OCI-LY1 (cell line): ENCODE data around the gene PIGQ.

ENCODE experiments used
- H2AFZ ChIP-seq: fragments of 200-600 bp; sonication (generic), shearing (Covaris generic); 2 replicates; pipeline ENCODE4 v1.6.0; 2014; ENCODE audit warnings: antibody characterized with exemption, mild to moderate bottlenecking, low read length
- H3F3A ChIP-seq: fragments of 200-600 bp; sonication (generic), shearing (Covaris generic); 2 replicates; pipeline ENCODE4 v1.6.0; 2014; ENCODE audit warnings: mild to moderate bottlenecking, antibody characterized with exemption, low read length, moderate library complexity; ENCODE audit not compliant: insufficient read depth
- H3K27ac ChIP-seq: fragments of 200-600 bp; sonication (generic); 2 replicates; pipeline ENCODE4 v1.5.1; 2014; ENCODE audit warnings: low read length, mixed run types, mild to moderate bottlenecking, low read depth; ENCODE audit not compliant: poor library complexity, severe bottlenecking
- H3K27me3 ChIP-seq: fragments of 200-600 bp; sonication (generic); 2 replicates; pipeline ENCODE4 v1.6.0; 2014; ENCODE audit warnings: antibody characterized with exemption, mild to moderate bottlenecking, low read length, moderate library complexity; ENCODE audit not compliant: insufficient read depth
- H3K36me3 ChIP-seq: fragments of 200-600 bp; sonication (generic); 2 replicates; pipeline ENCODE4 v1.6.1; 2014; ENCODE audit warnings: mild to moderate bottlenecking, antibody characterized with exemption, low read length, moderate library complexity, mixed read lengths; ENCODE audit not compliant: insufficient read depth
- H3K4me1 ChIP-seq: fragments of 200-600 bp; sonication (generic); 2 replicates; pipeline ENCODE4 v1.5.1; 2014; ENCODE audit warnings: mild to moderate bottlenecking, low read length, moderate library complexity; ENCODE audit not compliant: insufficient read depth, severe bottlenecking
- H3K4me2 ChIP-seq: fragments of 200-600 bp; sonication (generic), shearing (Covaris generic); 2 replicates; pipeline ENCODE4 v1.6.1; 2014; ENCODE audit warnings: low read length
- H3K4me3 ChIP-seq: fragments of 200-600 bp; sonication (generic); 2 replicates; pipeline ENCODE4 v1.5.1; 2014; ENCODE audit warnings: low read length, low read depth, mild to moderate bottlenecking, mixed read lengths; ENCODE audit not compliant: poor library complexity, severe bottlenecking
- H3K79me2 ChIP-seq: fragments of 200-600 bp; shearing (Covaris generic); 2 replicates; pipeline ENCODE4 v1.6.1; 2016; ENCODE audit warnings: mixed run types, low read length, mixed read lengths; ENCODE audit not compliant: insufficient read depth
- H3K9ac ChIP-seq: fragments of 200-600 bp; sonication (generic), shearing (Covaris generic); 2 replicates; pipeline ENCODE4 v1.6.1; 2014; ENCODE audit warnings: mild to moderate bottlenecking, low read length, mixed read lengths
- H3K9me2 ChIP-seq: fragments of 200-600 bp; sonication (generic), shearing (Covaris generic); 2 replicates; pipeline ENCODE4 v1.6.1; 2014; ENCODE audit warnings: low read depth, mild to moderate bottlenecking, low read length, mixed read lengths
- H3K9me3 ChIP-seq: fragments of 200-600 bp; shearing (Covaris generic); 2 replicates; pipeline ENCODE4 v1.6.1; 2014; ENCODE audit warnings: low read length, mixed read lengths
- H4K20me1 ChIP-seq: fragments of 200-600 bp; sonication (generic), shearing (Covaris generic); 2 replicates; pipeline ENCODE4 v1.6.0; 2016; ENCODE audit warnings: mild to moderate bottlenecking, low read length; ENCODE audit not compliant: insufficient read depth
- EZH2 ChIP-seq: fragments of 200-600 bp; sonication (generic), shearing (Covaris generic); IDR thresholded peaks from 2 replicates; pipeline ENCODE4 v1.8.0; 2017; ENCODE audit warnings: borderline replicate concordance, mixed run types, mild to moderate bottlenecking, antibody characterized with exemption, low read length, moderate library complexity, mixed read lengths
- TF ChIP-seq, protein P1 (sequence below): fragments of 200-600 bp; sonication (generic), shearing (Covaris generic); IDR thresholded peaks from 2 replicates; pipeline ENCODE4 v1.5.1; 2017; ENCODE audit warnings: mild to moderate bottlenecking, antibody characterized with exemption, low read length, moderate library complexity, mixed read lengths

PIGQ gene

DNA sequence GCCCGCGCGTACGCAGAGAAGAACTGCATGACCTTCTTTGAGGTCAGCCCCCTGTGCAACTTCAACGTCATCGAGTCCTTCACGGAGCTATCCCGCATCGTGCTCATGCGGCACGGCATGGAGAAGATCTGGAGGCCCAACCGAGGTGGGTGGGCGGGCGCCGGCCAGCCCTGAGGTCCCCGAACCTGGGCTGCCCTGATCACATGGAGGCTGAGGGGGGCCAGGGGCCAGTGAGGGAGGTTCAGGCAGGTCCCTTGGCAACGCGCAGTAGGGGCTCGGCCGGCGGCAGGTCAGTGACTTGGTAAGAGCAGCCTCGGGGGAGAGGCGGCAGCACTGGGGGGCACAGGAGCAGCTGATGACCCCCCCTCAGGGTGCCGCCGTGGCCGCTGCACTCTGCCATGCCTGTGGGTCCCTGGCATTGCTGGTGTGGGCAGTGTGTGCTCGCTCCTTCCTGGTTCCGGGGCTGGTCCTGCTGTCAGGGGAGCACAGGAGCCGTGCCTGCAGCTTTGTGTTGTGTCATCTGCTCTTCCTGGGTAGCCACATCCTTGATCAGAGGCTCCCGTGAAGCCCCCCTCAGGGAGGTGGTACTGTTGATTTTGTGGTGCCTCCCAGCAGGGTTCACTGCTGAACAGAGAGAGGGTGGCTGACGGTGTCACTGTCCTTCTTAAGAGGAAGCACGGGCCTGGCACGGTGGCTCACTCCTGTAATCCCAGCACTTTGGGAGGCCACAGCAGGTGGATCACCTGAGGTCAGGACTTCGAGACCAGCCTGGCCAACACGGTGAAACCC is 56.4 kb downstream of the PIGQ start:
- H3K27ac ChIP-seq = no peak overlapping the region
- H3K9ac ChIP-seq = no peak overlapping the region
- no peaks in the 10 kb centered on the region for H3F3A ChIP-seq
- H3K4me2 ChIP-seq = no peak overlapping the region
- no peaks in the 10 kb centered on the region for H4K20me1 ChIP-seq
- peaks cover 9% of the 10 kb centered on the region for H3K4me1 ChIP-seq
- no peaks in the 10 kb centered on the region for H3K9me2 ChIP-seq
- no peaks in the 10 kb centered on the region for H3K79me2 ChIP-seq
- no peak overlapping the region for H3K4me3 ChIP-seq
- H3K36me3 ChIP-seq = no peaks in the 10 kb centered on the region
- TF ChIP-seq, protein P1, sequence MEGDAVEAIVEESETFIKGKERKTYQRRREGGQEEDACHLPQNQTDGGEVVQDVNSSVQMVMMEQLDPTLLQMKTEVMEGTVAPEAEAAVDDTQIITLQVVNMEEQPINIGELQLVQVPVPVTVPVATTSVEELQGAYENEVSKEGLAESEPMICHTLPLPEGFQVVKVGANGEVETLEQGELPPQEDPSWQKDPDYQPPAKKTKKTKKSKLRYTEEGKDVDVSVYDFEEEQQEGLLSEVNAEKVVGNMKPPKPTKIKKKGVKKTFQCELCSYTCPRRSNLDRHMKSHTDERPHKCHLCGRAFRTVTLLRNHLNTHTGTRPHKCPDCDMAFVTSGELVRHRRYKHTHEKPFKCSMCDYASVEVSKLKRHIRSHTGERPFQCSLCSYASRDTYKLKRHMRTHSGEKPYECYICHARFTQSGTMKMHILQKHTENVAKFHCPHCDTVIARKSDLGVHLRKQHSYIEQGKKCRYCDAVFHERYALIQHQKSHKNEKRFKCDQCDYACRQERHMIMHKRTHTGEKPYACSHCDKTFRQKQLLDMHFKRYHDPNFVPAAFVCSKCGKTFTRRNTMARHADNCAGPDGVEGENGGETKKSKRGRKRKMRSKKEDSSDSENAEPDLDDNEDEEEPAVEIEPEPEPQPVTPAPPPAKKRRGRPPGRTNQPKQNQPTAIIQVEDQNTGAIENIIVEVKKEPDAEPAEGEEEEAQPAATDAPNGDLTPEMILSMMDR = no peak
- no peak for TF ChIP-seq EZH2
- H3K27me3 ChIP-seq = no peaks in the 10 kb centered on the region; the same call in 1 of the 2 replicates
- no peaks in the 10 kb centered on the region for H3K9me3 ChIP-seq
- H2AFZ ChIP-seq = no peak overlapping the region

DNA sequence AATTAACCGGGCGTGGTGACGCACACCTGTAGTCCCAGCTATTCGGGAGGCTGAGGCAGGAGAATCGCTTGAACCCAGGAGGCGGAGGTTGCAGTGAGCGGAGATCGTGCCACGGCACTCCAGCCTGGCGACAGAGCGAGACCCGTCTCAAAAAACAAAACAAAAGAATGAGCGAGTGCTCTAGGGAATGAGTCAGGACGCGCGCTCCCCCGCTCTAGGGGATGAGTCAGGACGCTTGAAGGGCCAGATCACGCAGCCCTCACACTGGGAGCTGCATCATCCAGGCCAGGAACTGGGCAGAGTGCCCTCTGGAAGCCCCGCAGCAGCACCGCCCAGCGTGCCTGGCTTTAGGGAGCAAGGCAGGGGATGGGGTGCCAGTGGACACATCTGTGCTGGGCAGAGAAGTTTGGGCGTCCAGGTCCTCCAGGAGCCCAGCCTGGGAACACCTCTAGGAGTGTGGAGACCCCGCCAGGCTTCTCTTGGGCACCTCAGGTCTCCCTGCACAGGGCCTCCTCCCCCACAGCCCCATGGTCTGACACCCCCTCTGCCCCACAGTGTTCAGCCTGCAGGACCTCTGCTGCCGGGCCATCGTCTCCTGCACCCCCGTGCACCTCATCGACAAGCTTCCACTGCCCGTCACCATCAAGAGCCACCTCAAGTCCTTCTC is 57.2 kb downstream of the PIGQ start:
- Histone ChIP-seq H3K27me3 (no peaks in the 10 kb centered on the region; the same call in 1 of the 2 replicates), H3K79me2 (no peaks in the 10 kb centered on the region), H4K20me1 (no peaks in the 10 kb centered on the region), H3F3A (no peaks in the 10 kb centered on the region), H3K9me2 (no peaks in the 10 kb centered on the region), H3K9ac (no peak overlapping the region), H3K36me3 (no peaks in the 10 kb centered on the region), H3K4me2 (no peak overlapping the region), H3K4me3 (no peak overlapping the region), H3K9me3 (no peaks in the 10 kb centered on the region), H3K4me1 (peaks cover 1% of the 10 kb centered on the region), H2AFZ (no peak overlapping the region), H3K27ac (no peak overlapping the region)
- TF ChIP-seq EZH2 = no peak
- TF ChIP-seq, protein P1 = no peak

DNA sequence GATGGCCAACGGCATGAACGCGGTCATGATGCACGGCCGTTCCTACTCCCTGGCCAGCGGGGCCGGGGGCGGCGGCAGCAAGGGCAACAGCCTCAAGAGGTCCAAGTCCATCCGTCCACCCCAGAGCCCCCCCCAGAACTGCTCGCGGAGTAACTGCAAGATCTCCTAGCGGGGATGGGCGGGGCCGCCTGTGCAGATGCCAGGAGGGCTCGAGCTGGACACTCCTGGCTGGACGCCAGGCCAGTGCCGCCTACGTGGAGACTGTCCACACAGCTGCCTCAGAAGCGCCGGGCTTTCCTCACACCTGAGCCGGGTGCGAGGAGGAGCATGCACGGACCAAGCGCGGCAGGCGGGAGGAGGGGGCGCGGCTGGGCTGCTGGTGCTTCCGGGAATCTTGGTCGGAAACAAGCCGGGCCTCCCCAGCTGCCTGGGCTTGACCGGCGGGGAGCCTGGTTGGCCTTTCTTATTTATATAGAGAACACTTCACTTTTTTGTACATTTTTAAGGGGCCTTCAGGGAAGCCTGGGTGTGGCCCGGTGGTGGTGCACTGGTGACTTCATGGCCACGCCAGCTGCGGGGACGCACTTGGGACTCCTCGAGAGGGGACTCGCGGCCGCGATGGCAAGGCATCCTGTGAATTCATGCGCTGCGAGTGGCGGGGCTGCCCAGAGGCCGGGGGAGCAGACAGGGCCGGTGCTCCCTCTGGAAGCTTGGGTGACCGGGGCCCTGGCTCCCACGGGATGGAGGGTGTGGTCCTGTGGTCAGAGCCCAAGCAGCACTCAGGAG is 57.9 kb downstream of the PIGQ start:
- H3K27ac ChIP-seq = no peak overlapping the region
- H3K4me1 ChIP-seq = no peaks in the 10 kb centered on the region
- no peaks in the 10 kb centered on the region; the same call in 1 of the 2 replicates for H3K27me3 ChIP-seq
- no peak overlapping the region for H3K4me2 ChIP-seq
- H3K79me2 ChIP-seq = no peaks in the 10 kb centered on the region
- H3K36me3 ChIP-seq = no peaks in the 10 kb centered on the region
- no peaks in the 10 kb centered on the region for H3K9me3 ChIP-seq
- no peak overlapping the region for H3K4me3 ChIP-seq
- H4K20me1 ChIP-seq = no peaks in the 10 kb centered on the region
- H2AFZ ChIP-seq = no peak overlapping the region
- H3F3A ChIP-seq = no peaks in the 10 kb centered on the region
- H3K9me2 ChIP-seq = no peaks in the 10 kb centered on the region
- H3K9ac ChIP-seq = no peak overlapping the region
- TF ChIP-seq EZH2 = no peak
- TF ChIP-seq, protein P1 = no peak
